ENCODE results near the gene PTPRT.

Gene PTPRT

DNA sequence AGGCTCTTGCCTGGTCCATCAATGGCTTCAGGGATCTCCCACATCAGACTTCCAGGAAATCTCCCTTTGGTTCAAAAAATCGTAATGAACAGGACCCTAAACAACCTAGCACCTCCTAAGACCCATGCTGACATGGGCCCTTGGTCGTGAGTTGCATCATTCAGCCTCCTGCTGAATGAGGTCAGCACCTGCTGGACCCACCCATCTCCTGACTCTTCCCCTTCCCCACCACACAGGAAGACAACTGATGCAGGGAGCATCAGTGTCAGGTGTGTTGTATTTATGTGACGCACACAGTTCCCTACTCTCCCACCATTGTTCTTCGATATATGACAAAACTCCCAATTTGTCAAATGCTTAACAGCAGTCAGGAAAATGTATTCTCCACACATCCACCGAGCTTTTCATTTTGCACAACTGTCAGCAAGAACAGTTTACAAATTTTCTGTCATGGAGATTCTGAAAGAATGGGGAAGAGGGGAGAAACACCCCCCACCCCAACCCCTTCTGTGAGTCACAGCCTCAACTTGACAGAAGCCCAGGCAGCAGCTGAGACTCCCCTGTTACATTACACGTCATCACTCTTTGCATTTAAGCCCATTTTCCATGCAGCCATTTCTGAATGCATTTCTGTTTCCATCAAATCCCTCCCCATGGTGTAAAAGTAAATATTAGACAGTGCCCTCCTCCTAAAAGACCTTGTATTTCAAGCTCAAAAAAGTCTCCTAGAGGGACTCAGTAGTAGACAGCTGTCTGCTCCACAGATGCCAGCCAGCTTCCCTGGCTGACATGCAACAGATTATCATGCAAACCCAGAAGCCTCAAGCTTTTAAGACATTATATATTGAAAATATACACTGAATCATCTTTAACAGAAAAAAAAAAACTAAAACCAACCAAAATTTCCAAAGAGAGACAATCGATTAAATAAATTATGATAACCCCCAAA is 577.5 kb downstream of the PTPRT start:
- no peak overlapping the region for H3K4me3 ChIP-seq (ENCODE audit: low read length)
- no peak for TF ChIP-seq ZNF274 (IDR thresholded peaks at IDR 0.05; ENCODE audit: low read depth, low read length)

DNA sequence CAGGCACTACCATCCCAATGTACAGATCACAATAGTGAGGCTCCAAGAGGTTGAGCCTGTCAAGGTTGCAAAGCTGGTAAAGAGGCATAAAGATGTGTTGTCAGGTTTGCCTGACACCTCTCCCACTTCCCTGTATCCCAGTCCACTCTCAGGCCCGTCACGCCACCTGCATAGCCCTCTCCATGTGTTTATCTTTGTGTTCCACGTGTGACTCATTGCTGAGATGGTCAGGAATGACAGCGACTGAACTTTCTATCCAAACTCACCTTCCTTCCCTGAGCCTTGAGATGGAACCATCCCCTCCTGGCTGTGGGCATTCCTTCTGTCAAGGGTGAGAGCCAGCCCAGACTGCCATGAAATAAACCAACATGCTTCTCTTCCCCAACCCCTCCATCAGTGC is 578.3 kb downstream of the PTPRT start:
- no peak overlapping the region for H3K4me3 ChIP-seq (ENCODE audit: low read length)
- no peak for TF ChIP-seq ZNF274 (IDR thresholded peaks at IDR 0.05; ENCODE audit: low read depth, low read length)

DNA sequence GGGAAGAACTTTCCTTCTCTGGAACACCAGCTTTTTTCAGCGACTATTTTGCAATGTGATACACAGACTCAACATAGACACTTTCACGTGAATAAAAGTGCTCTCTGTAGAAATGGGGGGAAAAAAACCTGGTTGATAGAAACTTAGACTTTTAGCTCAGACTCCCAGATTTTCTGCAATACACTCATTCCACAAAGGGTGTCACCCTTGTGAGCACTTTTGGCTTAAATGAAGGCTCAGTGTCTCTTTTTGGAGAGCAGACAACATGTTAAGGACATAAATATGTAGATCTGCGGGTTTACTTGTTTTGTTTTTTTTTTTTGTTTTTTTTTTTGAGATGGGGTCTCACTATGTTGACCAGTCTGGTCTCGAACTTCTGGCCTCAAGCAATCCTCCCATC is 579.6 kb downstream of the PTPRT start:
- TF ChIP-seq ZNF274 (IDR thresholded peaks at IDR 0.05; ENCODE audit: low read depth, low read length), result no peak
- H3K4me3 ChIP-seq (ENCODE audit: low read length), result no peak overlapping the region

DNA sequence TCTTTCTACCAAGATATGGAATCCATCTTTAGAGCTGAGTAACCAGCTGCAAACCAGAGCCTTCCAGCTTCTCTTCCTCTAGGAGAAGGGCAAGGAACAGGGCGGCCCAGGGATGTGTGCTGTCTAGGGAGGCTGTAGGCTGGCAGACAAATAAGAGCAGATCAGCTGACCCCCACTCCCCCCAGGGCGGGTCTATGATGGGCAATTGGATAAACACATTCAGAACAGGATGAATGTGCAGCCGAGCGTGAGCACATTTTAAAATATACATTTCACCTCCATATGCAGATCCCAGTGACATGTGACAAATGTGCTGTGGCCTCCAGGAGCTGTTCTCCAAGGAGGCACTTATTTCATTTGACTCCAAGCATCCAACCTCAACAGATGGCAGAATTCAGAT is 580.1 kb downstream of the PTPRT start:
- TF ChIP-seq ZNF274 (IDR thresholded peaks at IDR 0.05; ENCODE audit: low read depth, low read length), result no peak

DNA sequence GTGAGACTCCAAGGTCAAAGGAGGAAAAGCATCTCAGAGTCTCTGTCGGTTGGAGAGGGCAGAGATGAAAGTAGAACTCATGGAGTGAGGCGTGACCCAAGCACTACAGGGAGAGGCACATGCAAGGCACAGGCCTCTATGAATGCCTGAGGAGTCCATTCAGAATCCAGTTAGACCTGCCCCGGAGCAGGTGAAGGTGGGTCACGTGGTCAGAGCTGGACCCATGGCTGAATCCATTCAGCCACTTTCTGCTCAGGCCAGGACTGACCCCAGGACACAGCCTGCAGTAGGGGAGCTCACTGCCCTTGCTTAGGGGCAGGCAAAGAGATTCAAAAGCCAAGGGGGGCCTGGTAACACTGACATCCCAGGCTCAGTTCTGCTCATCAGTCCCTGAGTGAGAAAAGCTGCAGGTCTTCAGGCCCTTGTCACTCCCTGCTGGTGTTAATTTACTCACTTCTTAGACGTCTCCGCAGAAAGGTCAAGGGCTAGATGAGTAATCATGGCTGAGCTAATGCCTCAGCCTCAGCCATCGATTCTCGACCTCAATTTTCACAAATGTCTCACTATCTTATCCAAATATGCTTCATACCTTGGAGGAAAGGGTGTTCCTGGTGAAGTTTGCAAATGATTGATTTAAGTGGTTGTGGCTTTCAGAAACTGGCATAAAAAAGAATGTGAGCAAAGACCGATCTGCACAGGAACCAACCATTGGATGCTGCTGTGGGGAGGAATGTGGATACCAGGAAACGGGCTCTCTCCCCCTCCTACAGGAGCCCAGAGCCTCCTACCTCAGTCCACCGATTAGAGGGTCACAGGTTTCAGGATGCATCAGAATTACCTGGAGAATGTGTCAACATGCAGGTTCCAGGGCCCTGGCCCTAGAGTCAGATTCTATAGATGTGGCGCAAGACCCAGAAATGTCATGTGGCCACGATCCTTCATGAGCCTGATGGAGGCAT is 584.4 kb downstream of the PTPRT start:
- TF ChIP-seq ZNF274 (IDR thresholded peaks at IDR 0.05; ENCODE audit: low read depth, low read length), result no peak

More for the DNA sequence above, 580.1 kb downstream of the PTPRT start:
- no peak overlapping the region for H3K4me3 ChIP-seq (ENCODE audit: low read length)

DNA sequence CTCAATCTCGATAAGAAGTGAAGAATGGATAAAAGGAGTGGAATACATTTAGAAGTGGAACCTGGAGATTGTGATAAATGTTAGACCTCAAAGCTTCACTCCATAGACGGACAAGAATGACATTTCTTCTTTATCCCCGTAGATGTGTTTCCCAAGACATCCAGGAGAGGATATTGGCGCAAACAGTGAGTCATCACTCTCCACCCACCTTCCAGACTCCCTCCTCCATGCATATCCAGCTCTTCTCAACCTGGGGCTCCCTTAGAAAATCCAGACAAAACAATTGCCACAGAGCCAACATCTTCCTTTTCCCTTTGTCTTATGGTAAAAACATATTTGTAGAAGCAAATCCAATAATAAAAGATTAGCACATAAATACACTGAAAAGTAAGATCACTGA is 586.1 kb downstream of the PTPRT start:
- no peak for TF ChIP-seq ZNF274 (IDR thresholded peaks at IDR 0.05; ENCODE audit: low read depth, low read length)
- no peak overlapping the region for H3K4me3 ChIP-seq (ENCODE audit: low read length)

More for the DNA sequence above, 584.4 kb downstream of the PTPRT start:
- no peak overlapping the region for H3K4me3 ChIP-seq (ENCODE audit: low read length)

DNA sequence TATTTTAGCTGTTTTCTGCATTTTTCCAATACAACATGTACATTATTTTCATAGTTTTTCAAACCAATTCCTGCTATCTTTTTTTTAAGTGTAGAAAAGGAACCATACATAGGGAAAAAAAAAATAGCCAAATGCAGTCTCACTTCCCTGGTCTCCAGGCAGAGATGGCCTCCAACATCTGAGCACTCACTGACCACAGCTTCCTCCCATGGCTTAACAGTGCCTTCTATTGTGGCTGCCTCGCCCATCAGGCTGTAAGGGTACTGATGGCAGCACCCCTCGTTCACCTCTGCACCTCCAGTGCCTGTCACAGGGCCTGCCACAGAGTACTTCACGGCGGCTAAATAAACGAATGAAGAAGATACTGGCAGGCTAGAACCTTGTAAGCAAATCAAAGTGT is 591.1 kb downstream of the PTPRT start:
- H3K4me3 ChIP-seq (ENCODE audit: low read length), result no peak overlapping the region
- no peak for TF ChIP-seq ZNF274 (IDR thresholded peaks at IDR 0.05; ENCODE audit: low read depth, low read length)

DNA sequence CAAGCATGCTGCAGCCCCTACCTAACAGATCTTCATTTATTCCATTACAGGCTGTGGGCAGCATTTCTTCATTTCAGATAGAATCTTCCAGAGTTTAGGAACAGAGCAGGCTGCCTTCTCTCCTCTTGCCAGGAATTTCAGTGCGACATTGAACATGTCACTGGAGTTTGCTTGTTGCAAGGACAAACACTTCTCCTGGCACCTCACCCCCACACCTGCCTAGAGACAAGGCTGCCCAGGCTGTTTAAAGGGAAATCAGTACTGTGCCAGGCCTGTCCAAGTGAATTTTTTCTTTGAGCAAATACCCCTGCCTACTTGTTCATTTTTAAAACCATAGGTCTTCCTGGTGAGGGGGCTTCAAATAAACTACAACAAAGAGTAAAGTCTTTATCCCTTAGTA is 594.1 kb downstream of the PTPRT start:
- no peak for TF ChIP-seq ZNF274 (IDR thresholded peaks at IDR 0.05; ENCODE audit: low read depth, low read length)
- no peak overlapping the region for H3K4me3 ChIP-seq (ENCODE audit: low read length)

DNA sequence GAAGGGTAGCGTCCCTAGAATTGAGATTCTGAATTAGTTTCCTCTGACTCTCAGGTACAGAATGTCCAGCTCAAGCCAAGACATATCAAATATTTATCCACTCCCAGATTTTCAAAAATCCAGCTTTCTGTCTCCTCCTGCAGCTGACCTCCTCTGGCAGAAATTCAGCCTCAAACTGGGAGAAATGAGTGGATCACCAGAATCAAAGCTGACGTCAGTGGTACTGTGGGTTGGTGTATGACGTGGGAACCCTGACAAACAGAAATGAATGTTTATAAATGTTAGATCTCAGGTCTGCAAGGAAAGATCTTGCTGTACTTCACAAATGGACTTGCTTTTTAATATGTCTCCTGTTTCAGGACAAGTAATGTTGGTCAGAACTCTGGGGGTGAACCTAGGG is 595.0 kb downstream of the PTPRT start:
- TF ChIP-seq ZNF274 (IDR thresholded peaks at IDR 0.05; ENCODE audit: low read depth, low read length), result no peak

DNA sequence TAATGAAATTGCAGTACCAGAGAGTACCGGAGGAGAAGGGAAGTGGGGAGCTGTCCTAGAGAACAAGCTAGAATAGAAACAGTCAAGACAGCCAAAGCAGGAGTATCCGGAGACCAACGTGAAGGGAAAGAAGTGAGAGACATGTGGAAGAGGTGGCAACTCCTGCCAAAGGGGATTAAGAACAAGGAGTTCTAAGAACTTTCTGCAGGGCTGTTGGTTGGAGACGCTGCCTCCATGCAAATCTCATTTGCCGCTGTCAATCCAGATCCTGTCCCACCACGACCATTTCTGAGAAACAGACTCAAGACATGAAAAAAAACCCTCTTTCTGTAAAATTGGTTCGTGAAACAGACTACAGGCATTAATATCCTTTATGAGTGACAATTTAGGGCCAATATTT is 595.7 kb downstream of the PTPRT start:
- no peak overlapping the region for H3K4me3 ChIP-seq (ENCODE audit: low read length)
- TF ChIP-seq ZNF274 (IDR thresholded peaks at IDR 0.05; ENCODE audit: low read depth, low read length), result no peak

More for the DNA sequence above, 595.0 kb downstream of the PTPRT start:
- no peak overlapping the region for H3K4me3 ChIP-seq (ENCODE audit: low read length)

DNA sequence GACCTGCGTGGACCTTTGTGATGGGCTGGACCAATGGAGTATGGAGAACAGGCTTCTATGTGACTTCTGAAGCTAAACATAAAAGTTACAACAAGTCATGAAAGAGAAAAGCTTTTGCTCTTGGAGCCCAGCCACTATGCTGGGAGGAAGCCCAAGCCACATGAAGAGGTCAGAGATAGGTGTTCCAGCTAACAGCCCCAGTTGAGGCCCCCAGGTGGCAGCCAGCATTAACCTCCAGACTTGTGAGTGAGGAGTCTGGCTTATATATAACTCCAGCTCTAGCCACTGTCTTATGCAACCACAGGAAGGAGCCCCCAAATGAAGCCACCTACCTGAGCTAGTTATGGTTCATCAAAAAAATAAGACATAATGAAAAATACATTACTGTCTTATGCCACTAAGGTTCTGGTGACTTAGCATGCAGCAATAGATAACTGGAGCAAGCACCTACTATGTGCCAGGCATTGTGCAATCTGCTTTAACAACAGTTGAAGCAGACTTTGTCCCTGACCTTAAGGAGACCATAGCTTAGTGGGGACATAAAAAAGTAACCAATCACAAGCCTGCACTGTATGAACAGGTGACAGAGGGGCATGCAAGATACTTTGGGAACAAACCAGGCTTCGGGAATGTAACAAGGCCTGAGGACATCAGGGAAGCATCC is 599.6 kb downstream of the PTPRT start:
- TF ChIP-seq ZNF274 (IDR thresholded peaks at IDR 0.05; ENCODE audit: low read depth, low read length), result no peak
- H3K4me3 ChIP-seq (ENCODE audit: low read length), result no peak overlapping the region

DNA sequence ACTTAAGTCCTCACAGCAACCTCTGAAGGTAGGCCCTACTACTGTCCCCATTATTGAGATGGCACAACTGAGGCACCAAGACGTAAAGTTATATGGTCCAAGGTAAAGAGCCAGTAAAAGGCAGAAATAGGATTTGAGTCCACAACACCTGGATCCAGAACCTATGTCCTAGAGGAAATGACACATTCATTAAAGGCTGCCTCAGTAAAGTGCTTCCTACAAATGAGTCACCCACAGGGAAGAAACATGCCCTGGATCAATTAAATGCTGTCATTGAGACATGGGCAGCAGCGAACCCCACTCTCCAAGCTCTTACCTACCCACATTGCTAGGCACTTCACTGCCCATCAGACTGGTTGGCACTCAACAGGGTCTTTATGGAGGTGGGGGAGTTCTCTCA is 600.9 kb downstream of the PTPRT start:
- no peak for TF ChIP-seq ZNF274 (IDR thresholded peaks at IDR 0.05; ENCODE audit: low read depth, low read length)
- no peak overlapping the region for H3K4me3 ChIP-seq (ENCODE audit: low read length)

DNA sequence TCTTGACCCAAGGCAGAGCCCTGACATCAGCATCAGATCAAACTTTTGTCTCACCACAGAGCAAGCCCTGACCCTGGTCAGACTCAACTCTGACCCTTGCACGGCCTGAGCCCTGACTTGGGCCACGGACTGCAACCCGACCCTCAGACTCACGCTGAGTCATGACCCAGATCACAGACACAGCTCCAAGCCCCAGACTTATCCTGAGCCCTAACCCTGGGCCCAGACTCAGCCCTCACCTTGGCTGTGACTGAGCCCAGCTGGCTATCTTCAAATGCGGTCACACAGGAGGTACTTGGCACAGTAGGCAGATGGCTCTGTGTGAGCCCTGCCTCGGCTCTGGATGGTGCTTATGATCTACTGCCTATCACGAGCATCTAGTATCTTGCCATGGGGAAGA is 602.3 kb downstream of the PTPRT start:
- no peak overlapping the region for H3K4me3 ChIP-seq (ENCODE audit: low read length)
- no peak for TF ChIP-seq ZNF274 (IDR thresholded peaks at IDR 0.05; ENCODE audit: low read depth, low read length)

DNA sequence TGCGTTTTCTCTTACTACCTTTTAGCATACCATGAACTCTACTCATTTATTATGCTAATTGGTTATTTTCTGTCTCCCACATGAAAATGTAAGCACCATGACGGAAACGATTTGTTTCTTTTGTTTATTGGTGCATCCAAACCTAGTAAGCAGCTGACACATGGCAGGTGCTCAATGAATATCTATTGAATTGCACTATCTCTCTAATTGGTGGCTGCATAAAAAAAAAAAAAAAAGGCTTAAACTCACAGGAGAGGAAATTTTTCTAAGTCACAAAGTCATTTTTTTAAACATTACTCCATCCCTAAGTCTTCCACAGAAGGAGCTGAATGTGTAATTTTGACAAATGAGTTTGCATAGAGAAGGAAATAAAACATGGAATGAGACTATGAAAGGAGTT is 608.4 kb downstream of the PTPRT start:
- no peak overlapping the region for H3K4me3 ChIP-seq (ENCODE audit: low read length)
- no peak for TF ChIP-seq ZNF274 (IDR thresholded peaks at IDR 0.05; ENCODE audit: low read depth, low read length)
